H54 (cell line): ENCODE results near the gene LMF1.

Experiments
- DNase-seq: peaks from one replicate; pipeline ENCODE4 v3.0.0; 2011; ENCODE audit warnings: low spot score, mixed read lengths; ENCODE audit not compliant: insufficient read length
- FAIRE-seq: peaks from 3 replicates; lab custom pipeline; 2011; peaks lifted over from hg19 to GRCh38; lab: Jason Lieb, UNC
- POLR2A ChIP-seq: IDR thresholded peaks from 2 replicates; pipeline ENCODE4 v1.6.1; 2011; ENCODE audit warnings: low read depth, mild to moderate bottlenecking, low read length

The LMF1 gene

GRCh38 chr16:947255-947921 lies 23.4 kb downstream of the LMF1 start:
- no peak for TF ChIP-seq POLR2A
- DNase-seq, result no peak
- FAIRE-seq, result no peak

- DNase-seq, result no peak
- no peak for FAIRE-seq
- TF ChIP-seq POLR2A, result no peak
These were observed 24.8 kb downstream of the LMF1 start for GRCh38 chr16:946048-946395.

DNA sequence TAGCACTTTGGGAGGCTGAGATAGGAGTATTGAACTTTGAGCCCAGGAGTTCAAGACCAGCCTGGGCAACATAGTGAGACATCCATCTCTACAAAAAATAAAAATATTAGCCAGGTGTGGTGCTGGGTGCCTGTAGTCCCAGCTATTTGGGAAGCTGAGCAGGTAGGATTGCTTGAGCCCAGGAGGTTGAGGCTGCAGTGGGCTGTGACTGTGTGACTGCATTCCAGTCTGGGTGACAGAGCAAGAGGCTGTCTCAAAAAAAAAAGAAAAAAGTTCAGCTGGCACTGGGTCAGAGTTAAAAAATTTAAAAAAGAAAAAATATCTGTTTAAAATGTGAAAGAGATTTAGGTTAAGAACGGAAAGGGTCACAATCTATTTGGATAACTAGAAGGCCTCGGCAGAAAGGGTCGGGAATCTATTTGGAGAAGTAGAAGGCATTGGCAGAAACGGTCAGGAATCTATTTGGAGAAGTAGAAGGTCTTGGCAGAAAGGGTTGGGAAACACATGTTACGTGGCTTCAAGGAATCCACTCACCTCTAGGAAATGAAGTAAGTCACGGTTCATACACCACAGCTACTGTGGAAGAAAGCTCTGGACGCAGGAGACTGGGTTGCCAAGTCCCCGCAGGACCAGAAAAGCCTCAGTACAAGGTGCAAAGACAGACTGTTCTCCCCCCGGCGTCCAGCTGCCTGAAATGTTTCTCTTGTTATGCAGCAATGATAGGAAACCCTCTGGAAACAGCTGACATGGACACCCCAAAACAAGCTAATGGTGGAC lies 25.3 kb downstream of the LMF1 start:
- TF ChIP-seq POLR2A, result no peak
- no peak for FAIRE-seq

GRCh38 chr16:943971-944370 lies 26.8 kb downstream of the LMF1 start:
- FAIRE-seq (no peak), DNase-seq (no peak)
- TF ChIP-seq POLR2A, result no peak

More for the DNA sequence above, 25.3 kb downstream of the LMF1 start:
- no peak for DNase-seq

GRCh38 chr16:942436-943060 lies 28.2 kb downstream of the LMF1 start:
- no peak for TF ChIP-seq POLR2A
- FAIRE-seq, result no peak
- no peak for DNase-seq

- FAIRE-seq (no peak), DNase-seq (no peak)
- TF ChIP-seq POLR2A, result no peak
These were observed 30.8 kb downstream of the LMF1 start for GRCh38 chr16:939941-940340.

DNA sequence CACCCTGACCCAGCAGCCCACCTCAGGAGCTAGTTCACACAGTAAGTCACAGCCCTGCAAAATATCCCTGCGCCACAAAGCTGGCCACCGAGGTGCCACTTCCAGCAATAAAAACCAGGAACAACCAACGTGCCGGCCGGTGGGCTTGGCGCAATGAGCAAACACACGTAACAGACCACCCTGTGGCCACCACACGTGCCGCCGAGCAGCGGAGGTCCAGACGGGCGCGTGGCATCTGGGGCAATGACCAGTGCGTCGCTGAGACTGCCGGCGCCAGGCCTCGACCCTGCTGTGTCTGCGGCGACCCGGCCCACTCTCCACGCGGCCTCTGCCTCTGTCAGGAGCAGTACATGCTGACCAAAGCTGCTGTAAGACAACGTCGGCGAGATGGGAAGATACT lies 31.5 kb downstream of the LMF1 start:
- DNase-seq (no peak), FAIRE-seq (no peak)
- no peak for TF ChIP-seq POLR2A

GRCh38 chr16:938752-939151 lies 32.0 kb downstream of the LMF1 start:
- DNase-seq (no peak), FAIRE-seq (no peak)

DNA sequence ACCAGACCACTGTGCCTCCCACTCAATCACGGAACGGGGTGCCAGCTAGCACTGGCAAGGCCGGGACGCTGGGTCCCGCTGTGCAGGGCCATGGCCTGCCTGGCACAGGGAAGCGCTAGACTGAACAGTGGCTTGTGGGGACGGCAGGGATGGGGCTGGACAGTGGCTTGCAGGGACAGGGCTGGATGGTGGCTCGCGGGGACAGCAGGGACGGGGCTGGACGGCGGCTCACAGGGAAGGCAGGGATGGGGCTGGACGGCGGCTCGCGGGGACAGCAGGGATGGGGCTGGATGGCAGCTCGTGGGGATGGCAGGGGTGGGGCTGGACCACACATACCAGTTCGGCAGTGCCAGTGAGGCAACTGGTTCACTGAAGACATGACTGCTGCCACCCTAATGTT lies 32.6 kb downstream of the LMF1 start:
- DNase-seq (no peak), FAIRE-seq (no peak)
- no peak for TF ChIP-seq POLR2A

More at GRCh38 chr16:938752-939151, 32.0 kb downstream of the LMF1 start:
- no peak for TF ChIP-seq POLR2A

DNA sequence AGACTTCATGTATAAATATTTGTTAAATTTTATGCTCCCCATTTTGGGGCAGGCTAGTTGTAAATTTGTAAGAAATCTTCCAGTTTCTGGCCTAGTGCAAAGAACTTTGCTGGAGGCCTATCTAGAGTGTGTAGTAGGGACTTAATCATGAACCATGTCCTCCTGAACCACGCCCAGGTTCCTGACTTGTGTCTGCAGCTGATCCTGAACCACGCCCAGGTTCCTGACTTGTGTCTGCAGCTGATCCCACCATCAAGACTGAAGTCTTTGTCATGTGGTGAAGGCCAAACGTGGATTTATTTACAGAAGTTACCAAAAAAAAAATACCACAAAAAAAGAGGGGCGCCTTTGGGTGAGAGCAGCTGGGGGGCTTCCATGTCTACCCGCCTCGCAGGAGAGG lies 33.1 kb downstream of the LMF1 start:
- TF ChIP-seq POLR2A, result no peak
- DNase-seq (no peak), FAIRE-seq (no peak)

GRCh38 chr16:937311-937710 lies 33.5 kb downstream of the LMF1 start:
- FAIRE-seq (no peak), DNase-seq (no peak)
- TF ChIP-seq POLR2A, result no peak

- DNase-seq (no peak), FAIRE-seq (no peak)
- no peak for TF ChIP-seq POLR2A
These were observed 35.1 kb downstream of the LMF1 start for GRCh38 chr16:935684-936083.

DNA sequence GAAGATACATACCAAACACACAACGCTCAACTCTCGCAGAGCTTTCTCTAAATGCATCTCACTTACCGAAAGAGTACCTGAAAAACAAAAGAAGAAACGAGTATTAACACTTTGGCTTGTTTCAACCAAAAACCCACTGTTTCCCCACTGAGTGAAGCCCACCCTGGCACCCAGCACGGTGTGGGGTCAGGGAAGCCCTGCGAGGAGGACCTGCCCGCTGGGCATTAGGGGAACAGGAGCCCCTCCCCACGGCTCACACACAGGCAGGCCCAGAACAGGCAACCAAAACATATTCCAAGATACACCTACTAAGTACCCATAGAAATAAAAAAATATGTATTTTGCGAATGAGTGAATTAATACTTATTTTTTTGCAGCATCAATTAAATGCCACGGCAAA lies 36.6 kb downstream of the LMF1 start:
- FAIRE-seq, result no peak
- TF ChIP-seq POLR2A, result no peak
- DNase-seq, result no peak

- DNase-seq (no peak), FAIRE-seq (no peak)
- no peak for TF ChIP-seq POLR2A
These were observed 37.2 kb downstream of the LMF1 start for GRCh38 chr16:933581-933980.
